Measurements from ENCODE around the gene SPINT2. TPM values are rescaled to one million over a fixed set of nuclear protein-coding genes. Genes with fewer than 3 reads are reported as not detected.

SPINT2 gene
- polyA plus RNA-seq, 3 donors: 4.4 to 155 (median 22.1) TPM

GRCh38 chr19:38284422-38284821 is 20.0 kb downstream of the SPINT2 start:
- WGBS, 3 donors: 41 to 84% (median 54%) methylated on average over 7 of the region's 7 CpGs
- no peak overlapping the region for H3K27ac ChIP-seq (ENCODE audit: low read depth, low read length)

GRCh38 chr19:38285567-38285966 is 21.2 kb downstream of the SPINT2 start:
- 80 to 89% (median 87%) methylated on average over 5 of the region's 5 CpGs for WGBS, 3 donors
- no peak overlapping the region for H3K27ac ChIP-seq (ENCODE audit: low read depth, low read length)

- WGBS, 3 donors: 60 to 85% (median 60%) methylated on average over 9 of the region's 9 CpGs
- H3K27ac ChIP-seq (ENCODE audit: low read depth, low read length): no peak overlapping the region
Observed at GRCh38 chr19:38287604-38288003, 23.2 kb downstream of the SPINT2 start.

GRCh38 chr19:38288123-38288855 is 23.9 kb downstream of the SPINT2 start:
- 80 to 94% (median 89%) methylated on average over 16 of the region's 16 CpGs for WGBS, 3 donors
- no peak overlapping the region for H3K27ac ChIP-seq (ENCODE audit: low read depth, low read length)

GRCh38 chr19:38289955-38290354 is 25.6 kb downstream of the SPINT2 start:
- WGBS, 3 donors: 92 to 95% (median 94%) methylated on average over 15 of the region's 15 CpGs

DNA sequence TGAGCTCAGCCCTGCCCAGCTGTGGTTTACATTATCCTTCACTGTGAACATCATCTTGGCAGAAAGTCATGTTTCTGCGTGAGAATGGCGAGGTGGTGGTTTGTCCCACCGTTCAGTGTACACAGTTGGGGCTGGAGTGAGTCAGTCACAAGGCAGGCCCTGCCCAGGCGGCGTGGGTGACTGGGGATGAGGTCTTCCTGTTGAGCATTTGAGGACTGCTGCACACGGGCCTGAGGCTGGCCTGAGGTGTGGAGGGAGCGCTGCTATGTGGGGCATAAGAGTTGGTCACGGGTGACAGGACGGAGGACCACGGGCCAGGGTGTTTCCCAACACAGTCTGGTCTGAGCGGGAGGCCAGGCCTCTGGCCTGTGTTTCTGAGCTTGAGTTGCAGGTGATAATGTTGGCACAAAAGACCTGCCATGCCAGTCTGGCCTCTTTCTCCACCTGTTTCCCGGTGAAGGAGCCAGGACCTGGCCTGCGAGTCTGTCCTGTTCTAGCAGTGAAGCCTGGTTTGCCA is 26.3 kb downstream of the SPINT2 start:
- H3K27ac ChIP-seq (ENCODE audit: low read depth, low read length): no peak overlapping the region
- 35 to 83% (median 78%) methylated on average over 13 of the region's 13 CpGs for WGBS, 3 donors

More at GRCh38 chr19:38289955-38290354, 25.6 kb downstream of the SPINT2 start:
- H3K27ac ChIP-seq (ENCODE audit: low read depth, low read length): no peak overlapping the region

DNA sequence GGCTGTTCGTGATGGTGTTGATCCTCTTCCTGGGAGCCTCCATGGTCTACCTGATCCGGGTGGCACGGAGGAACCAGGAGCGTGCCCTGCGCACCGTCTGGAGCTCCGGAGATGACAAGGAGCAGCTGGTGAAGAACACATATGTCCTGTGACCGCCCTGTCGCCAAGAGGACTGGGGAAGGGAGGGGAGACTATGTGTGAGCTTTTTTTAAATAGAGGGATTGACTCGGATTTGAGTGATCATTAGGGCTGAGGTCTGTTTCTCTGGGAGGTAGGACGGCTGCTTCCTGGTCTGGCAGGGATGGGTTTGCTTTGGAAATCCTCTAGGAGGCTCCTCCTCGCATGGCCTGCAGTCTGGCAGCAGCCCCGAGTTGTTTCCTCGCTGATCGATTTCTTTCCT is 27.5 kb downstream of the SPINT2 start:
- WGBS, 3 donors: 76 to 81% (median 78%) methylated on average over 15 of the region's 15 CpGs
- H3K27ac ChIP-seq (ENCODE audit: low read depth, low read length): no peak overlapping the region

DNA sequence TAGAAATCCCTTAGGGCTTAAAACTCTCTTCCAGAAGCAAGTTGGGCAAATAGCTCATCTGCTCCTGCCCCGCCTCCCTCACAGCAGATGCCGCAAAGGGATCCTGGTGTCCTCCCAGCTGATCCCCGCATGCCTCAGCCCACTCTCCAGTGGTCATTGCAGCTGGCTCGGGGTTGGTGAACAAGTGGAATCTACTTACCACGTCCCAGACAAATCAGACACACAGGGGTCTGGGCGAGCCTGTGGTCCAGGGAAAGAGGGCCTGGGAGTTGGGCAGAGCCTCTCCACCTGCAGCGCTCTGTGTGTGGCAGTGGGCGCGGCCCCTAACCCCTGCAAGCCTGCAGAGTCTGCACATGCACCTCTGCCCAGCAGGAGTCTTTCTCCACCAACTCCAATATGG is 28.9 kb downstream of the SPINT2 start:
- WGBS, 3 donors: 92 to 93% (median 93%) methylated on average over 9 of the region's 9 CpGs
- no peak overlapping the region for H3K27ac ChIP-seq (ENCODE audit: low read depth, low read length)

GRCh38 chr19:38294090-38294489 is 29.7 kb downstream of the SPINT2 start:
- WGBS, 3 donors: 78 to 85% (median 80%) methylated on average over 8 of the region's 8 CpGs
- no peak overlapping the region for H3K27ac ChIP-seq (ENCODE audit: low read depth, low read length)

DNA sequence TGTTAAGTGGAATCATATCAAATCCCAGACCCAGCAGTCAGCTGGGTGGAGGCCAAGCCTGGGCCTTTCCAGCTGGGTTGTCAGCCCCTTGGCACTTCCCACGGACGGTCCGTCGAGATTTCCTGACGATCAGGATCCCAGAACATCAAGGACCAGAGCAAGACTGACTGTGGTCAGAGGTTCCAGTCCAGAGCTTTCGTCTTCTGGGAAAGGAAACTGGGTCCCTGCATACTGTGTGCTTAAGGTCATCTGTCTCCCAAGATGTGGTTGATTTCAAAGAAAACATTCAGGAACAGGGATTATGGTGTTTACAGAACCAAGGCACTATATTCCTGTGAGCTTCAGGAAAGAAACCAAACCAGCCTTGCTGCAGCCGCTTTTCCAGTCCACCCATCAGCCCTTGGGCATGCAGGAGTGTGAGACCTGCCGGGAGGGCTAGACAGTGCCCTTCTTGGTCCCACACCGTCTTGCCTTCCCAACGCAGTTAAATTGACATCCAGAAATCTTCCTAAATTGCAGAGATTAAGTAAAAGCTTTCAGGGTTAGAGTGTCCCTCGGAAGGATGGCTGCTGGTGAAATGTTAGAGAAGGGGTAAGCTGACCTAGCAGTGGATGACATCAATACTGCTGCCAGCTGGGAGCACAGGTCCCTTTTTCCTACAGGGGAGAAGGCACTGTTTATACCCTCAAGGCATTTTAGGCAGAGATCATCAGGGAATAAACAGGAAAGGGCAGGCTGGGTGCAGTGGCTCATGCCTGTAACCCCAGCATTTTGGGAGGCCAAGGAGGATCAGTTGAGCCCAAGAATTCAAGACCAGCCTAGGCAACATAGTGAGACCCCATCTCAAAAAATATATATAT is 34.7 kb downstream of the SPINT2 start:
- no peak overlapping the region for H3K27ac ChIP-seq (ENCODE audit: low read depth, low read length)
- WGBS, 3 donors: 63 to 68% (median 63%) methylated on average over 11 of the region's 11 CpGs

- H3K27ac ChIP-seq (ENCODE audit: low read depth, low read length): no peak within 1 kb of the TSS
- 42 to 58% (median 47%) methylated on average over 28 of the region's 28 CpGs for WGBS, 3 donors
Observed at GRCh38 chr19:38303517-38304351, 39.4 kb downstream of the SPINT2 start, which contains the start of gene C19orf33. TSS of gene C19orf33 (plus strand) at chr19:38304251. CDS start at chr19:38304262, 11 bp downstream.

GRCh38 chr19:38304352-38304865 is 40.0 kb downstream of the SPINT2 start:
- no peak overlapping the region for H3K27ac ChIP-seq (ENCODE audit: low read depth, low read length)
- WGBS, 3 donors: 31 to 79% (median 64%) methylated on average over 27 of the region's 27 CpGs

DNA sequence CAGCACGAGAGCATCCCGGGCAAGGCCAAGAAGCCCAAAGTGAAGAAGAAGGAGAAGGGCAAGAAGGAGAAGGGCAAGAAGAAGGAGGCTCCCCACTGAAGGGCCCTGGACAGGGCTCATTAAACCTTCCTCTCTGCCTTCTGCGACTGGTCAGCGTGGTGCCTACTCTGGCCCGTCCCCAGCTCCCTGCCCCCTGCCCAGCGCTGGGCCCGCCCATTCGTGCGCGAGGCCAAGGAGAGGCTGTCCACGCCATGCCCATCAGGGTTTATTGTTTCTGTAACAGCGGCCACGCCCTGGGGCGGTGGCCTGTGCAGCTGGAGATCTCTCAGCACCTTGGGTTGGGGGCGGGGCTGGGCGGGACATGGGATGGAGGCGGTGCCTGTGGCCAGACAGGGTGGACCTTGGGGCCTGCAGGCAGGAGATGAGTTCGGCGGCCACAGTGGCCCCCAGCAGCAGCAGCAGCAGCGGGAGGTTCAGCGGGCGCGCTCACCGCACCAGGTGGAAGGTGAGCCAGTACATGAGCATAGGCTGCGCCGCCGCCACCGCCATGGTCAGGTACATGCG is 40.6 kb downstream of the SPINT2 start:
- no peak overlapping the region for H3K27ac ChIP-seq (ENCODE audit: low read depth, low read length)
- 30 to 65% (median 64%) methylated on average over 27 to 29 of the region's 29 CpGs for WGBS, 3 donors

DNA sequence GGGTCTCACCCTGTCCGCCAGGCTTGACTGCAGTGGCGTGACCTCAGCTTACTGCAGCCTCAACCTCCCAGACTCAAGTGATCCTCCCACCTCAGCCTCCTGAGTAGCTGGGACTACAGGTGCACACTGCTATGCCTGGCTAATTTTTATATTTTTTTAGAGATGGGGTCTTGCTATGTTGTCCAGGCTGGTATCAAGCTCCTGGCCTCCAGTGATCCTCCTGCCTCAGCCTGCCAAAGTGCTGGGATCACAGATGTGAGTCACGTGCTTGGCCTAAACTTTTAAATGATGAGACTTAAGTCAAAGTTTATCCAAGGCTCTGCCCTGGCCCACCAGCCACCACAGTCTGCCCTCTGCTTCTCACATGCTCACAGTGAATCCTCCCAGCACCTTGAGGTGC is 41.9 kb downstream of the SPINT2 start:
- 92% methylated on average over 3 of the region's 3 CpGs for WGBS, 3 donors

GRCh38 chr19:38307076-38307475 is 42.7 kb downstream of the SPINT2 start:
- H3K27ac ChIP-seq (ENCODE audit: low read depth, low read length): no peak overlapping the region
- 93 to 94% (median 94%) methylated on average over 4 of the region's 4 CpGs for WGBS, 3 donors

More for the DNA sequence above, 41.9 kb downstream of the SPINT2 start:
- H3K27ac ChIP-seq (ENCODE audit: low read depth, low read length): no peak overlapping the region

DNA sequence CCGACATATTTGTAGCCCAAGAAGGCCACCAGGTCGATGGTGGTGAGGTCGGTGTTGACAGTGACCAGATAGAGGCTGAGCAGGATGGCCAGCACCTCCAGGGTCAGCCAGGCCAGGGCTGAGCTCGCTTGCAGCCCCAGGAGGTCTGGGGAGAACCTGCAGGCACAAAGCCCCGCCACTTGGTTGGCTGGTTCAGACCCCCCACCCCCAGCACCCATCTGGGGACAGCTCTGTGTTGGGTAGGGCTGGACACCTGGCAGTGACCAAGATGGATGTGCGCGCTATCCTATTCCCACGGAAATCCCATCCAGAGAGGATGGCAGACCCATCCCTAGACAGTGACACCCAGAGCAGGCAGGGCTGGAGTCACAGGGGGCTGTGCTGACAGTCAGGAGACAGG is 43.2 kb downstream of the SPINT2 start:
- 90 to 95% (median 93%) methylated on average over 8 of the region's 8 CpGs for WGBS, 3 donors
- no peak overlapping the region for H3K27ac ChIP-seq (ENCODE audit: low read depth, low read length)

DNA sequence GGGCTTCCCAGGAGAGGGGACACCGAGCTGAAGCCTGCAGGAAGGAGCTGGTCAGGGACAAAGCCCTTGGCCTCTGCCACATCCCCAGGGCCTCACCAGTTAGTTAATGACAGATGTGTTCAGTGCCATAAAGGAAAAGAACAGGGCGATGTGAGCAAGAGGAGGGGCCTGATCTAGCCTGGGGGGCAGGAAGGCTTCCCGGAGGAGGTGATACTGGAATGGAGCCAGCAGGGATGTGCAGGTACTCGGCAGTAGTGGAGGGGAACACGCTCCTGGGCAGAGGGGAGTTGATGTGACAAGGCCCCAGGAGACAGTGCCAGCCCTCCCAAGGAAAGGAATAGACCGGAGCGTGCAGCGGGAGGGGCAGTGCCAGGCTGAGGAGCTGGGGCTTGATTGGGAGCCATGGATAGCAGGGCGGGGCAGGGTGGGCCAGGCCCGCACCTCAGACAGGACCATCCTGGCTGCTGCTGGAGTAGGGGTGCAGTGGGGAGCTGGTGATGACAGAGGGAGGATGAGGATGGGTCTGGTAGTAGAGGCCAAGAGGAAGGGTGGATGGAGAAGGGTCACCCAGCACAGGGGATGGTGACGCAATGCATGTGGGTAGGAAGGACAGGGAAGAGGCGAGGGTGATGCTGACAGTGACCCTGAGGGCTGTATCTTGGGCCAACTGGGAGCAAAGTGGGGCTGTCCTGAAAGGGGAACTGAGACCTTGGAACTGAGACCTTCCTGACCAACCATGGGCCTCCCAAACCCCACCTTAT is 43.8 kb downstream of the SPINT2 start:
- WGBS, 3 donors: 89 to 93% (median 92%) methylated on average over 12 of the region's 12 CpGs
- no peak overlapping the region for H3K27ac ChIP-seq (ENCODE audit: low read depth, low read length)
